AG20443 (cell line): ENCODE measurements around the gene PERCC1.

Source experiments
- DNase-seq: peaks from one replicate; pipeline ENCODE4 v3.0.0; 2012; ENCODE audit warnings: low spot score, mixed read lengths

Gene PERCC1

DNA sequence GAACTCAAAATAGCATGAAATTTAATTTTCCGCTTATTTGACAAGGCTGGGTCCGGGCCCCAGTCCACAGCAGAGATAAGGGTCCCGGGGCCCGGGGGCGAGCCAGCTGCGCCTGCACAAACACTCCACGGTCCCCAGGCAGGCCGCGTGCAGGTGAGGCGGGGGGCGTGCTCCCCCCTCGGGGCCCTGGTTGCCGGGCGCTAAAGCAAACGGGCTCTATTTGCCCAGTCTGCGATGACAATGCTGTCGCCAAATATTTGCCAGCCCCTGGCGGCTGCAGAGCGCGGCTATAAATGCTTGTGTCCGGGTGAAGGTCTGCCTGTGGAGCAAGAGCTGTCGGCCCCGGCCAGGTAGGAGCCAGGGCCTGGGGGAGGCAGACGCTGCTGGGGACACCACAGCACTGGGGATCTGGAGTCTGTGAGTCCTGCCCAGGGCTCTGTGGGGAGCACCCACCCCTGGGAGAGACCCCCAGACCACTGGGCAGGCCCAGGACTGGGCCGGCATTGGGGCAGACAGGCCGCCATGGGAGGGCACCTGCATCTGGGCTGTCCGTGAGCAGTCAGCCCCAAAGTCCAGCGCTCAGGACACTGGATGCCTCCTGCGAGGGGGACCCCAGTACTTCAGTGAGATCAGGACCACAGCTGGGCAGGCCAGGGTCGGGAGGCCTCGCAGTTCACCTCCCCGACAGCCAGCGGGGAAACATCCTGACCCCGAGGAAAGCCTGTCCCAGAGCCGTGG, at the start of gene PERCC1:
Gene PERCC1 (plus strand): TSS at position 320 of the 738 bp plus-strand sequence. CDS start 1,516 bp downstream, outside the sequence.
- no peak for DNase-seq

DNA sequence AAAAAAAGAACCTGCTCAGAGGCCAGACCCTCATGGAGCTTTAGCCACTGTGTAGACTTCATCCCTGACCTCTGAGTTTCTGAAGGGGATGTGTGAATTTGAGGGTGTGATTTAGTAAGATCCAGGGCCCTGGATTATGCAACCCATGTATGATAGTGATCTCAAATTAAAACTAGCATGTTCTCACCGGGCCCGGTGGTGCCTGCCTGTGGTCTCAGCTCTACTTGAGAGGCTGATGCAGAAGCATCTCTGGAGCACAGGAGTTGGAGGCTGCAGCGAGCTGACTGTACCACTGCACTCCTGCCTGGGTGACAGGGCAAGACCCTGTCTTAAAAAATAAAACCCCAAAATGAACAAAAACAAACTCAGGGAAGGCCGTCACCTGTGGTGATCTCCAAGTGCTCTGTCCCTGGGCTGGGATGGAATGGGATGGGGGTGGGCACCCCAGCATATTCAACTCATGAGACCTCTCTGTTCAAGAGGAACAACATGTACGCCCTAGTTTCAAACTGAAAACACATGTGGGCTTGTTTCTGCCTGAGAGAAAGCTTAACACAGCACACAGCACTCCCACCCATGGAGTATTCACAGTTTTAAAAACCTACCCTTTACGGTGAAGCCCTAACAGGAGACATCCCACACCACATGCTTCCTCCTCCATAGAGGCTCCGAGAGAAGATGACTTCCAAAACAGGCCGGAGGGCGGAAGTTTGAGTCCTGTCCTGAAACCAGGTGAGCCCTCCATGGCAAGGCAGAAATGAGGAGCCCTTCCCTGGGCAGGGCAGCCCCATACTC, 49.1 kb upstream of the PERCC1 start:
- no peak for DNase-seq

DNA sequence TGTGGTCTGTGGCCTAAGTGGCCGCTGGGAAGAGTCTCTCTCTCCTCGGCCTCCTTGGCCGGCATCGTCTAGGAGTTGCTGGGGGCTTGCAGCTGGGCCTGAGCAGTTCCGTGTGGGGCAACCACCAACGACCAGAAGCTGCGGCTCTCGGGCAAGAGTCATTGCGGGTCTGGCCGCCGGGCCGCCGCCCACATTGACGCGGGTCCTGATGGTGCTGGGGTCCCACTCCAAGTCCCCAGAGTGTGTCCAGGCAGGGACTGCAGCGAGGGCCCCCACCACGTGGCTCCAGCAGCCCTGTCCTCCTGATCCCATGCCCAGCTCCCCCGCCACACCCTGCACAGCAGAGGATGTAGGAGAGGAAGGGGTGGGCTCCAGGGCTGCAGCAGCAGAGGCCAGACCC, 47.3 kb upstream of the PERCC1 start:
- DNase-seq = no peak

DNA sequence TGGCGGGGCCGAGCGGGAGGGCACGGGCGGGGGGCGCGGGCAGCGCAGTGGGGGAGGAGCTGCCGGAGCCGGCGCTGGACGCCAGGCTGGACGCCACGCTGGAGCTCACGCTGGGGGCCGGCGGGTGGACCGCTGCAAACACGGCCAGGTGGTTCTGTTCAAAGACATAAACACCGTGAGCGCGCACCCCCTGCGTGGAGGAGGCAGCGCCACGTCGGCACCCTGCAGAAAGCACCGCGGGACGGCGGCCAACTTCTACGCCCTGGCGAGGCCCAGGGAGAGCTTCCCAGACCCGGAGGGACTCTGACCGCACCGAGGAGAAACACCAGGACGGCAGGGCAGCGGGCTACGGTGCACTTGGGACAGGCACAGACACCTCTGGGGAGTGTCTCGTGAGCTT, 45.6 kb upstream of the PERCC1 start:
- no peak for DNase-seq

DNA sequence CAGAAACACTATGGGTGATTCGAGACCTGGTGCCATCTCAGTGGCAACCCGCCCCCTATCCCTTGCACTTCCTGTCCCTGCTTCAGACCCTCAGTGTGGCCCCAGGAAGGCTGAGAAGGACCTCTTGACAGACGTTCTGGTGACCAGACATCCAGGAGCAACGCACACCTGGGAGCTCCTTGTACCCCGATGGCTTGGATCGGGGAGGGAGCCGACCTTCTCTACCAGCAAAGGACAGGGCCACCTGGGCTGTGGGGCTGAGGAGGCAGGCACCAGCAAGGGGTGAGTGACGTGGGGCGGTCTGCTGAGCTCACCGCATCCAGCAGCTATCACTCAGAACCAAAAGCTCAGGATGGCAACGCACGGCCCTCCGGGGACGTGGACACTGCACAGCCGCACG, 43.5 kb upstream of the PERCC1 start:
- DNase-seq = no peak

GRCh38 chr16:1389762-1390161, 41.1 kb upstream of the PERCC1 start:
- no peak for DNase-seq

GRCh38 chr16:1390239-1390779, 40.6 kb upstream of the PERCC1 start:
- DNase-seq = no peak

DNA sequence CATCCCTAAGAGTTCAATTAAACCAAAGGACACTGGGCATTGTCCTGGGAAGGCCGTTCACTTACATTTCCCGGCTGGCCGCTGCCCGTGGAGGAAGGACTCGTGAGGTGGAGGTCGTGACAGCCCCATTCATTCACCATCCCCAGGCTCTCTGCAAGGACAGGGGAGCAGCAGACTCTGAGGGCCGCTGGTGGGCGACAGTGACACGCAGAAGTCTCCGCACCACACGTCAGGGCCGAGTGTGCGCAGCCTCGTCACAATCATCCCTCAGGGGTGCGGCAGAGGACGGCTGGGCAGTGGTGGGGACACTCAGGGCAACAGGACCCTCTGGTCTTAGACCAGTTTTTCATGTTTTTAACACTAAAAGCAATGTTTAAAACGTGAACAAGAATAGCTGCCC, 38.1 kb upstream of the PERCC1 start:
- DNase-seq = no peak

DNA sequence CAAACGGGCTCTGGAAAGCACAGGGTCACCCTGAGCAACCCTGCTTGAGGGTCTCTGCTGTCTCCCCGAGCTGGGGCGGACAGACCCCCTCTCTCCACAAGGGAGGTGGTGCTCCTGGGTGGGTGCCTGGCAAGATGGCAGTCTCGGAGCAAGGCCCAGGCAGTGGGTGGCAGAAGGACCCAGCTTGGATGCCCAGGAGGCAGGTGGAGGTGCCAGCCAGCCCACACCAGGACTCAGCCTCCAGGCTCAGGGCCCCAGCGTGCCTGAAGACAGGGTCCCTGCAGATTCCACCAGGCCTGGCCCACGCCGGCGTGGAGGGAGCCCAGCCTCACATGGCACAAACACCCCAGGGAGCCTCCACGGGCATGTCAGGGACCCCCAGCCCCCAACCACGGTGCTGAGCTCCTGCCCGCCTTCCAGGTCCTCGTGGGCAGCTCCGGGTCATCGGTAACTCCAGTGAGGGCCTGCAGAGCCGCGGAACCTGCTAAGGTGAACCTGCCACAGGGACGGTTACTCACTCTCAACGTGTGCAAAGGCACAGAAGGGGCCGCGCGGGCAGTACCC, 37.2 kb upstream of the PERCC1 start:
- DNase-seq = no peak

DNA sequence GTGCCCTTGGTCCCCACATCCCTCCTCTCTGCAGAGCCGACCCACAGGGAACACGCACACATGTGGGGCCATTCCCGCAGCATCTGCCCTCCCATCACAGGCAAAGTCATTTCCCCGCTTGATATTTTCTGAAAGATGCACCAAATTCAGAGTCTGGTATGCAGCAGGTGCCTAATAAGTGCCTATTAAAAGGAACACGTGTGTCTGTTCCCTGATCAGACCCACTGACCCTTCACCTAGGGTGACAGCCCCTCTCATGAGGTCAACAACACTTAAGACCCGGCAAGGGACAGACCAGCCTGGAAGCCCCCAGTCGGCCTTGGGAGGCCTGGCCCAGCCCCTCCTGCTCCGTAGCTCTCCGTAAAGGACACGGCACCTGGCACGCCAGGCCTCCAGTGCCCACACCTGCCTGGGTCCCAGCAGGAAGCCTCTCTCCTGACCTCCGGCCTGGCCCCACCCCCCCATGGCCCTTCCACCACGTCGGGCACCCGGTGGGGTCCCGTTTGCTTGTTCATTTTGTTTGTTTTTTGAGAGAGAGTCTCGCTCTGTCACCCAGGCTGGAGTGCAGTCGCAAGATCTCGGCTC, 36.4 kb upstream of the PERCC1 start:
- no peak for DNase-seq

DNA sequence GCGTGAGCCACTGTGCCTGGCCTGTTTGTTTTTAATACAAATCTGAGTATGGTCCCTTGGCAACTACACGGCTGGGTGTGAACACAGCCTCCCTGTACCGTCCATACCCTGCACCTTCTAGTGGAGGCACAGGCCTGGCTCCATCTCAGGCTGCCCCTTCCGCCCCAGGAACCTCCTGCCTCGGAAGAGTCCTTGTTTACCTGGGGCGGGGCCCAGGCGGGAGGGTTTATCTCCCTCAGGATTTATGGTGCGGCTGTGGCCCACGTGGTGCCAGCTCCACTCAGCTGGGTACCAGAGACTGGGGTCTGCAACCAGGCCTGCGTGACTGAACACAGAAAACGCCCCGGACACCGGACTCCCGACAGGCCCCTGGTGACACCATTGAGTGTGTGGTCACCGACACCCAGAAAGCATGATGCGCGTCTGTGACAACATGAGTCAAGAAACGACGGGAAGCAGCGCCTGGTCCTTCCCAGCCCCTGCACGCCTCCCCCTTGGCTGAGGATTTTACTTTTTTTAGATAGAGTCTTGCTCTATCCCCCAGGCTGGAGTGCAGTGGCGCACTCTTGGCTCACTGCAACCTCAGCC, 35.3 kb upstream of the PERCC1 start:
- no peak for DNase-seq

DNA sequence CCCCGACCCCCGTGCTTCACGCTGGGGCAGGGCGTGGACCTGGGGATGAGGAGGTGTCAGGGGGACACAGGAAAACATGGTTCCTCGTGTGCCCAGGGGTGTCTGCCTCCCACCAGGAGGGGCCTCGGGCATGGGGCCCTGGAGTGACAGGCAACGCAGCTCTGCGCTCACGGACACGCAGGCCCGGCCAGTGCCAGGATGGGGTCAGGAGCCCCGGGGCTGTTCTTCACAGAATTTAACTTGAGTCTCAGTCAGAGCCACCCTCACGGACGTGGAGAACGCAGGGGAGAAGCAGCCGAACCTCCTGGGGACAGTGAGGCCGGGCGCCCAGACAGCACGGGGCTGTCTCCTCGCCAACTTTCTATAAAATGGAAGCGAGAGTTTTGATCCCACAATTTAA, 33.1 kb upstream of the PERCC1 start:
- no peak for DNase-seq

GRCh38 chr16:1398351-1398750, 32.5 kb upstream of the PERCC1 start:
- no peak for DNase-seq

- no peak for DNase-seq
Observed at GRCh38 chr16:1398826-1399581, 31.9 kb upstream of the PERCC1 start.

GRCh38 chr16:1401061-1401757, 29.7 kb upstream of the PERCC1 start:
- no peak for DNase-seq

GRCh38 chr16:1401758-1402154, 29.1 kb upstream of the PERCC1 start:
- DNase-seq = no peak

DNA sequence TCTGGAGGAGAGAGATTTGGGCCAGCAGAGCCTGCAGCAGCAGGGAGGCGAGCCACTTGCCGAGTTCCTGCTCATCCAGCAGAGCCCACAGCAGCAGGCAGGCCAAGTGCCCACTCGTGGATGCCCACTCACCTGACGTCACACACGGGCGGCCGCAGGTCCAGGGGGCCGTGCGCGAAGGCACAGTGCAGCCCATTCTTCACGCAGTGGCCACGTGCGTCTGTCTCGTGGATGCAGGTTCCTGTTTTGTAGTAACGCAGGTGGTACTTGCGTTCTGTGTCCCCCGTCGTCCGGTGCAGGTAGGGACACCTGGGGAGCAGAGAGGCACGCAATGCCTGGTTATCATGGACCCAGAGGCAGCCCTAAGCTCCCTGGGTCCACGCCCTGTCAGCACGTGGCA, 27.8 kb upstream of the PERCC1 start:
- no peak for DNase-seq

DNA sequence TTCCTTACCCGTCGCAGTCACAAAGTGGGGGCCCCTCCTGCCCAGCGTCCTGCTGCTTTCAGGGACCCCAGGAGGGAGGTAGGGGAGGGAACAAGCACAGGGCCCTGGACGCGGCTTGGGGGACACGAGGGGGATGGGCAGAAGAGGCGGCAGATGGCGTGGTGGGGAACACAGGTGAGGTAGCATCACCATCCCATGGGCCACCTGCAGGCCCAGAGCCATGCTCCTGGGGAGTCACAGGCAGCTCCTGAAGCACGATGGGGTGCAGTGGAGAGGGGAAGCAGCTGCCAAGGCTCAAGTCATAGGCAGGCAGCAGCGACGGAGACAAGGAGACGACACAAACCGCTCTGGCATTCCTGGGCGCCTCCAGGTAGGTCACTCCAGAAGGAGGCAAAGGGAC, 27.1 kb upstream of the PERCC1 start:
- no peak for DNase-seq

- peak; percentile 65 for DNase-seq
Observed at GRCh38 chr16:1407753-1408152, 23.1 kb upstream of the PERCC1 start.

DNA sequence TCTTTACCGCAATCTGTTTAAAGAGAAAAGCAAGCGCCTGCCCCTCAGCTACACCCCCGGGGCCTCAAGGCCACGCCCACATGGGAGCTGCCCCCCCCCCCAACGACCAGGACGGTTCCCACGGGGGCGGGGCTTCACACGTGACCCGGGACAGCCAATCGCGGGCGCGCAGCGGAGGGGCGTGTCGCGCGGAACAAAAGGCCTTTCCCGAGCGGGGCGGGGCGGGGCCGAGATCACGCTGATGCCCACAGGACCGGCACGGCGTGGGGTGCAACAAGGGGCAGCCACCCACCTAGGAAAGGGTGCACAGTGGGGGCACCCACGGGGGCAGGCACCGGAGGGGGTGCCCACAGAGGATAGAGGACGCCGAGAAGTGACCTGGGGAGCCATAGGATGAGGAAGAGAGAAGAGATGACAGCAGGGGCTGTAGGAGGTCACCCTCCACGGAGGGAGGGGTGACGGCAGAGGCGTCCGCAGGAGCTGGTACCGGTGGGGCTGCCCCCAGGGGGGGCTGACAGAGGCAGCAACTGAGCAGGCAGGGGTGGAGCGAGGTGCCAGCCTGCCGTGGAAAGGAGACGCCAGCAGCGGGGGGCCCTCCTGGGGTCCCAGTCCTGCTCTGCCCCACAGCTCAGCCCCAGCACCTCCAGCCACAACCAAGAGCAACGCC, 22.6 kb upstream of the PERCC1 start:
- peak; percentile 99 for DNase-seq
